Heart right ventricle (tissue), 16 donors: ENCODE results near the gene NCAM1. TPM values are rescaled to one million over a fixed set of nuclear protein-coding genes. Genes with fewer than 3 reads are reported as not detected.
A peak's percentile ranks its signal among the peaks of the same experiment; 100 is the strongest.

Experiments used
- ATAC-seq, 8 donors: fragments of 200-7000 bp; cut with Tn5 transposase; one replicate each; pipeline ENCODE4 v1.9.1; 2020; ENCODE audit warnings: mild to moderate bottlenecking in 8 of 8, moderate library complexity in 8 of 8, moderate number of reproducible peaks in 1 of 8
- DNase-seq, 2 donors: peaks; one replicate each; pipeline ENCODE4 v3.0.0-alpha.2; 2020
- H3K27ac ChIP-seq, 10 donors: fragments of 200-600 bp; sonication (generic) in 2 of 10; one replicate each; pipeline versions ENCODE4 v1.5.0 to v1.8.0; 2020 to 2022; ENCODE audit warnings: mild to moderate bottlenecking in 3 of 10
- H3K27me3 ChIP-seq, 7 donors: fragments of 200-600 bp; one replicate each; pipeline ENCODE4 v1.8.0; 2021 to 2022; ENCODE audit warnings: mild to moderate bottlenecking in 2 of 7
- H3K36me3 ChIP-seq, 9 donors: fragments of 200-600 bp; sonication (generic) in 1 of 9; one replicate each; pipeline versions ENCODE4 v1.5.0 to v1.8.0; 2020 to 2022; ENCODE audit warnings: mild to moderate bottlenecking in 2 of 9
- H3K4me1 ChIP-seq, 9 donors: fragments of 200-600 bp; sonication (generic) in 1 of 9; one replicate each; pipeline versions ENCODE4 v1.5.0 to v1.8.0; 2020 to 2022; ENCODE audit warnings: mild to moderate bottlenecking in 4 of 9
- H3K4me3 ChIP-seq, 10 donors: fragments of 200-600 bp; sonication (generic) in 2 of 10; one replicate each; pipeline versions ENCODE4 v1.5.0 to v1.8.0; 2020 to 2022; ENCODE audit warnings: mild to moderate bottlenecking in 7 of 10, moderate library complexity in 2 of 10
- H3K9me3 ChIP-seq, 11 donors: fragments of 200-600 bp in 10 of 11; sonication (generic) in 2 of 11; one replicate each; pipeline versions ENCODE4 v1.5.0 to v1.8.0; 2013 to 2022; ENCODE audit warnings: mild to moderate bottlenecking in 2 of 11, control low read depth in 1 of 11, moderate library complexity in 1 of 11
- WGBS, 2 donors: extraction: QIAGEN DNeasy Blood & Tissue Kit; methylation state at CpG; one replicate each; pipeline ENCODE4 v1.1.7; 2013; ENCODE audit warnings: inconsistent platforms in 1 of 2; 5-methylcytosine and 5-hydroxymethylcytosine counted together
- intact Hi-C, 10 donors: fragments of 100-400 bp; cut with DNase I; formaldehyde crosslinking; loops; one replicate each; pipeline versions ENCODE4 v1.11.1 to v1.14.2; 2022
- polyA plus RNA-seq, 2 donors: library from polyadenylated mRNA; stranded (reverse); fragments of 200-250 nt; gene quantifications; one replicate each; pipeline ENCODE4 v1.2.3, GENCODE V29; 2013
- total RNA-seq, 10 donors: library from RNA; stranded (reverse); fragmentation: NEBNext Ultra II Directional in 3 of 10; extraction: Animal tissue kit (Norgen Biotek cat#: 25700) in 3 of 10; gene quantifications; one replicate each; pipeline versions ENCODE4 v1.2.1 to v1.2.4, GENCODE V29; 2021 to 2023
- TF ChIP-seq, protein P1 (sequence below), 9 donors: fragments of 200-600 bp; sonication (generic) in 2 of 9; IDR thresholded peaks; one replicate each; pipeline versions ENCODE4 v1.5.0 to v1.8.0; 2021 to 2022; ENCODE audit warnings: antibody characterized with exemption in 9 of 9, mild to moderate bottlenecking in 5 of 9, moderate library complexity in 1 of 9
- donor health status: Arrhythmogenic right ventricular cardiomyopathy.
- donor health status: ischemic (EF 13 %, LVEDD 7.1; RV severe dilation, severe dysfunction).
- donor health status: healthy with polysubstance abuse.
- donor health status: DM: no; HTN: yes; CAD: no.
- donor health status: DM: no; HTN: no; CAD: no.
- donor health status: ischemic (EF 25% LVEDD 6.9; RV normal size, moderate dysfunction).
- donor health status: ischemic (EF 25% LVEDD 5.7; RV mildly dilated, moderate dysfunction).
- donor health status: healthy.
- donor health status: DM: yes; HTN: yes; CAD: no.
- donor health status: Ischemic cardiomyopathy.
- donor health status: ischemic (EF 35%, LVEDD 5.7; RV mildly dilated, moderate dysfunction).
- donor health status: nonischemic (EF 11% LVEDD 7.7; RV severe dilation, severe dysfunction).
- donor health status: DM: yes; HTN: yes; CAD: no.
- donor health status: PGD.
- donor health status: ischemic (EF 29% LVEDD 5.4; RV normal size, mild dysfunction).
- donor health status: nonischemic (EF 23%, LVEDD 6.1; RV moderate dilation, normal function).

NCAM1 gene
- total and polyA plus RNA-seq, 12 donors = 76.8 to 454 (median 328) TPM

DNA sequence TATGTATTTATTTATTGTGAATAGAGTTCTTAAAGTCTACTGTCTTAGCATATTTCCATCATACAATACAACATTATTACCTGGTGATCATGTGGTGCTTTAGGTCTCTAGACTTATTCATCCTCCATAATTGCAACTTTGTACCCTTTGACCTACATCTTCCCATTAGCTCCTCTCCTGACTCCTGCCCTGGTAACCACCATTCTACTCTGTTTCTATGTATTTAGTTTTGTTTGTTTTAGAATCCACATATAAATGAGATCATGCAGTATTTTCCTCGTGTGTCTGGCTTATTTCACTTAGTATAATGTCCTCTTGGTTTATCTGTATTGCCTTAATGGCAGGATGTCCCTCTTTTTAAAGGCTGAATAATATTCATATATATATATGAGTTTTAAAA is 22.7 kb downstream of the NCAM1 start:
- no peak for ATAC-seq
- intact Hi-C loops = no loop called here

GRCh38 chr11:112989198-112989597 is 28.0 kb downstream of the NCAM1 start:
- TF ChIP-seq, protein P1, sequence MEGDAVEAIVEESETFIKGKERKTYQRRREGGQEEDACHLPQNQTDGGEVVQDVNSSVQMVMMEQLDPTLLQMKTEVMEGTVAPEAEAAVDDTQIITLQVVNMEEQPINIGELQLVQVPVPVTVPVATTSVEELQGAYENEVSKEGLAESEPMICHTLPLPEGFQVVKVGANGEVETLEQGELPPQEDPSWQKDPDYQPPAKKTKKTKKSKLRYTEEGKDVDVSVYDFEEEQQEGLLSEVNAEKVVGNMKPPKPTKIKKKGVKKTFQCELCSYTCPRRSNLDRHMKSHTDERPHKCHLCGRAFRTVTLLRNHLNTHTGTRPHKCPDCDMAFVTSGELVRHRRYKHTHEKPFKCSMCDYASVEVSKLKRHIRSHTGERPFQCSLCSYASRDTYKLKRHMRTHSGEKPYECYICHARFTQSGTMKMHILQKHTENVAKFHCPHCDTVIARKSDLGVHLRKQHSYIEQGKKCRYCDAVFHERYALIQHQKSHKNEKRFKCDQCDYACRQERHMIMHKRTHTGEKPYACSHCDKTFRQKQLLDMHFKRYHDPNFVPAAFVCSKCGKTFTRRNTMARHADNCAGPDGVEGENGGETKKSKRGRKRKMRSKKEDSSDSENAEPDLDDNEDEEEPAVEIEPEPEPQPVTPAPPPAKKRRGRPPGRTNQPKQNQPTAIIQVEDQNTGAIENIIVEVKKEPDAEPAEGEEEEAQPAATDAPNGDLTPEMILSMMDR (IDR thresholded peaks at IDR 0.05) = no peak
- H3K36me3 ChIP-seq = no peaks in the 10 kb centered on the region
- intact Hi-C loops = no loop called here
- 95 to 97% methylated on average over 1 of the region's 1 CpG for WGBS, 2 donors
- DNase-seq (no peak), ATAC-seq (no peak)
- no peaks in the 10 kb centered on the region for H3K27me3 ChIP-seq
- H3K27ac ChIP-seq = no peak overlapping the region
- H3K9me3 ChIP-seq = peaks cover 0 to 62% (median 33%) of the 10 kb centered on the region in 11 donors
- peaks cover 0 to 3% (median 0%) of the 10 kb centered on the region in 9 donors for H3K4me1 ChIP-seq
- no peak overlapping the region for H3K4me3 ChIP-seq

More for the DNA sequence above, 22.7 kb downstream of the NCAM1 start:
- Histone ChIP-seq H3K27ac (no peak overlapping the region), H3K4me1 (peaks cover 0 to 5% (median 0%) of the 10 kb centered on the region in 9 donors), H3K4me3 (no peak overlapping the region), H3K36me3 (no peaks in the 10 kb centered on the region), H3K27me3 (no peaks in the 10 kb centered on the region), H3K9me3 (peaks cover 0 to 47% (median 20%) of the 10 kb centered on the region in 11 donors)
- 42 to 51% methylated on average over 1 of the region's 1 CpG for WGBS, 2 donors
- no peak for DNase-seq
- TF ChIP-seq, protein P1 (IDR thresholded peaks at IDR 0.05) = no peak

GRCh38 chr11:112993808-112994207 is 32.6 kb downstream of the NCAM1 start:
- Histone ChIP-seq H3K36me3 (no peaks in the 10 kb centered on the region), H3K4me1 (peaks cover 0 to 32% (median 14%) of the 10 kb centered on the region in 9 donors), H3K4me3 (no peak overlapping the region), H3K27ac (no peak overlapping the region), H3K9me3 (peaks cover 0 to 20% (median 10%) of the 10 kb centered on the region in 11 donors), H3K27me3 (no peaks in the 10 kb centered on the region)
- TF ChIP-seq, protein P1 (IDR thresholded peaks at IDR 0.05) = no peak
- DNase-seq = no peak
- intact Hi-C loops = no loop called here
- ATAC-seq = no peak

DNA sequence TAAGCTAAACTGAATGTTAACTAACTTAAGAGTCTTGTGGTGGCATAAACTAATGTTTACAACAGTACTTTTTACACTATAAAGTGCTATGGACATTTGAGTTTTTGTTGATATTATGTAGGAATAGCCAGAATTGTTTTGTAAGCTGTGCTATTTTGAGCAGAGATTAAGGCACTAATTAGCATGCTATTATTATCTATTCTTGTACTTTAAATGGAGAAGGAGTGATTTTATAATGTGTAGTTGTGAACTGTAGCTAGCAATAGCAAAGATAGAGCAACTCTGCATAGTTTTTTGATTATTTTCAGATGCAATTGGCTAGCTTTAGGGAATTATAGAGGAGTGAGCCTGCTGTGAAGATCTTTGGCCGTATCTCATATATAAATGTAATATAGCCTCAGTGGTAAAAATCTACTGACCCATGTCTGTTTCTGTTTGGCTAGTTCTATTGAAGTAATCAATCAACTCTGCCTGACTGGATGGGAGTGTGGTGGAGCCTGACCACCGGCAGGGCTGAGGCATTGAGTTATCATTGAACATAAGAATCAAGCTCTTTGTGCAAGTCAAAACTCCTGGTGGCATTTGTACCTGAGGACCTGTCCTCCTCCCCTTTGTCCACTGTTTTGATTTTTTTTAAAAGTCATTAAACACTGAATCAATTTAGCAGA is 34.3 kb downstream of the NCAM1 start:
- TF ChIP-seq, protein P1 (IDR thresholded peaks at IDR 0.05) = no peak
- WGBS, 2 donors = 42 to 43% methylated on average over 2 of the region's 2 CpGs

More for the DNA sequence above, 34.3 kb downstream of the NCAM1 start:
- Histone ChIP-seq H3K9me3 (peaks cover 0 to 6% (median 0%) of the 10 kb centered on the region in 11 donors), H3K36me3 (no peaks in the 10 kb centered on the region), H3K27ac (peak overlapping the region in 3 of 10 donors; percentile 20 to 24 (median 24)), H3K27me3 (no peaks in the 10 kb centered on the region), H3K4me1 (peaks cover 0 to 40% (median 14%) of the 10 kb centered on the region in 9 donors), H3K4me3 (no peak overlapping the region)
- intact Hi-C loops = no loop called here
- DNase-seq = no peak
- peak in 1 of 8 donors; percentile 67 for ATAC-seq
